IMR-90 (cell line): Measurements from ENCODE around the gene TBC1D16. TPM values are rescaled to one million over a fixed set of nuclear protein-coding genes. Genes with fewer than 3 reads are reported as not detected.

Experiments
- ATAC-seq: fragments of 200-7000 bp; cut with Tn5 transposase; 2 replicates; pipeline ENCODE4 v1.9.1; 2020; ENCODE audit warnings: low read depth, mild to moderate bottlenecking, moderate library complexity
- BruUV-seq: library from RNA; stranded (reverse); fragments of 400-500 nt; replicated peaks from 2 replicates; lab custom pipeline; 2021; lab: Mats Ljungman, UMichigan
- CTCF ChIA-PET: fragments of 300-600 bp; formaldehyde crosslinking; extraction: SDS; loops from one replicate; lab custom pipeline; 2021; ENCODE audit warnings: antibody characterized with exemption; lab: Yijun Ruan, JAX
- POLR2A ChIA-PET: fragments of 300-600 bp; sonication (Branson Sonifier 250); formaldehyde crosslinking; loops from one replicate; lab custom pipeline; 2022; ENCODE audit warnings: antibody characterized with exemption; ENCODE audit not compliant: unreplicated experiment; lab: Charles Lee
- DNase-seq: peaks from one replicate; pipeline ENCODE4 v3.0.0; 2013
- H2AFZ ChIP-seq: replicated peaks from 2 replicates; pipeline ENCODE3; 2013; ENCODE audit warnings: low read length, mild to moderate bottlenecking; ENCODE audit not compliant: poor library complexity
- H2AK5ac ChIP-seq: 2 replicates; pipeline ENCODE4 v1.6.1; 2013; ENCODE audit warnings: low read depth, low read length, inconsistent platforms
- H2AK9ac ChIP-seq: replicated peaks from 2 replicates; pipeline ENCODE3; 2013; ENCODE audit warnings: mild to moderate bottlenecking, low read depth, low read length, moderate library complexity; ENCODE audit not compliant: poor library complexity
- H2BK120ac ChIP-seq: 2 replicates; pipeline ENCODE4 v1.6.1; 2013; ENCODE audit warnings: low read depth, low read length, inconsistent platforms
- H2BK15ac ChIP-seq: 3 replicates; pipeline ENCODE4 v1.6.1; 2013; ENCODE audit warnings: low read depth, low read length, inconsistent platforms
- H2BK20ac ChIP-seq: 2 replicates; pipeline ENCODE4 v1.6.1; 2013; ENCODE audit warnings: low read depth, mild to moderate bottlenecking, inconsistent platforms, low read length, moderate library complexity
- H2BK5ac ChIP-seq: 2 replicates; pipeline ENCODE4 v1.6.1; 2013; ENCODE audit warnings: mild to moderate bottlenecking, low read depth, low read length, inconsistent platforms; ENCODE audit not compliant: poor library complexity, severe bottlenecking
- H3K14ac ChIP-seq: replicated peaks from 2 replicates; pipeline ENCODE4 v1.6.1; 2013; ENCODE audit warnings: low read depth, low read length, inconsistent platforms
- H3K18ac ChIP-seq: 2 replicates; pipeline ENCODE4 v1.6.1; 2013; ENCODE audit warnings: low read depth, low read length, control low read depth
- H3K23ac ChIP-seq: 2 replicates; pipeline ENCODE4 v1.6.1; 2013; ENCODE audit warnings: low read depth, low read length, inconsistent platforms
- H3K27ac ChIP-seq: 2 replicates; pipeline ENCODE4 v1.5.1; 2013; ENCODE audit warnings: mild to moderate bottlenecking, control low read depth, low read length; ENCODE audit not compliant: insufficient read depth
- H3K27me3 ChIP-seq: 2 replicates; pipeline ENCODE4 v1.6.1; 2013; ENCODE audit warnings: low read length; ENCODE audit not compliant: control insufficient read depth, insufficient read depth
- H3K36me3 ChIP-seq: 2 replicates; pipeline ENCODE4 v1.6.1; 2013; ENCODE audit warnings: low read length, mixed read lengths; ENCODE audit not compliant: control insufficient read depth, insufficient read depth
- H3K4ac ChIP-seq: 2 replicates; pipeline ENCODE4 v1.6.1; 2013; ENCODE audit warnings: low read depth, low read length, inconsistent platforms
- H3K4me1 ChIP-seq: 2 replicates; pipeline ENCODE4 v1.6.1; 2013; ENCODE audit warnings: low read length, mixed read lengths; ENCODE audit not compliant: control insufficient read depth, insufficient read depth
- H3K4me2 ChIP-seq: 2 replicates; pipeline ENCODE4 v1.6.1; 2013; ENCODE audit warnings: low read depth, mild to moderate bottlenecking, control low read depth, low read length, moderate library complexity
- H3K4me3 ChIP-seq: 2 replicates; pipeline ENCODE4 v1.5.1; 2013; ENCODE audit warnings: low read depth, mild to moderate bottlenecking, control low read depth, low read length, moderate library complexity; ENCODE audit not compliant: insufficient read depth
- H3K56ac ChIP-seq: 2 replicates; pipeline ENCODE4 v1.6.1; 2013; ENCODE audit warnings: low read length, inconsistent platforms; ENCODE audit not compliant: insufficient read depth; ENCODE audit errors: extremely low read depth
- H3K79me1 ChIP-seq, 2 experiments: 2 replicates each; pipeline ENCODE4 v1.6.1; 2013; ENCODE audit warnings: low read length in 2 of 2, inconsistent platforms in 1 of 2, low read depth in 1 of 2
- H3K9ac ChIP-seq: 2 replicates; pipeline ENCODE4 v1.6.1; 2013; ENCODE audit warnings: low read depth, low read length, control low read depth
- H3K9me1 ChIP-seq: 2 replicates; pipeline ENCODE4 v1.6.1; 2013; ENCODE audit warnings: low read length, inconsistent platforms; ENCODE audit not compliant: insufficient read depth
- H3K9me3 ChIP-seq: 2 replicates; pipeline ENCODE4 v1.6.1; 2013; ENCODE audit warnings: low read length; ENCODE audit not compliant: control insufficient read depth, insufficient read depth
- H4K20me1 ChIP-seq: 2 replicates; pipeline ENCODE4 v1.6.1; 2013; ENCODE audit warnings: low read length, inconsistent platforms; ENCODE audit not compliant: insufficient read depth
- H4K5ac ChIP-seq: 2 replicates; pipeline ENCODE4 v1.6.1; 2013; ENCODE audit warnings: mild to moderate bottlenecking, low read depth, low read length, control low read depth
- H4K8ac ChIP-seq, 2 experiments: 2 replicates each; pipeline ENCODE4 v1.6.1; 2013; ENCODE audit warnings: low read depth in 2 of 2, low read length in 2 of 2, control low read depth in 1 of 2, inconsistent platforms in 1 of 2
- H4K91ac ChIP-seq: 2 replicates; pipeline ENCODE4 v1.6.1; 2013; ENCODE audit warnings: low read depth, low read length, inconsistent platforms; ENCODE audit not compliant: insufficient read depth
- BHLHE40 ChIP-seq: fragments of 150-350 bp; IDR thresholded peaks from 2 replicates; pipeline ENCODE4 v1.6.1; 2016; ENCODE audit warnings: mild to moderate bottlenecking, low read depth, low read length
- CHD1 ChIP-seq: IDR thresholded peaks from 2 replicates; pipeline ENCODE4 v1.6.1; 2012; ENCODE audit warnings: low read depth, low read length, improper control_type of control experiment
- CTCF ChIP-seq: conservative IDR thresholded peaks from 2 replicates; pipeline ENCODE4 v1.5.1; 2012; ENCODE audit warnings: mild to moderate bottlenecking, low read depth, low read length, improper control_type of control experiment
- FOS ChIP-seq: fragments of 150-350 bp; IDR thresholded peaks from 2 replicates; pipeline ENCODE4 v1.6.1; 2016; ENCODE audit warnings: low read depth, low read length
- MAFK ChIP-seq: IDR thresholded peaks from 2 replicates; pipeline ENCODE4 v1.6.1; 2012; ENCODE audit warnings: low read depth, low read length, improper control_type of control experiment
- NFE2L2 ChIP-seq: fragments of 150-350 bp; IDR thresholded peaks from 2 replicates; pipeline ENCODE4 v1.6.1; 2016; ENCODE audit warnings: low read depth, mild to moderate bottlenecking, low read length
- POLR2A ChIP-seq: IDR thresholded peaks from 2 replicates; pipeline ENCODE4 v1.6.1; 2012; ENCODE audit warnings: mild to moderate bottlenecking, low read depth, low read length
- RAD21 ChIP-seq: IDR thresholded peaks from 2 replicates; pipeline ENCODE4 v1.6.1; 2012; ENCODE audit warnings: low read length, improper control_type of control experiment
- RCOR1 ChIP-seq: IDR thresholded peaks from 2 replicates; pipeline ENCODE4 v1.6.1; 2012; ENCODE audit warnings: mild to moderate bottlenecking, low read length, improper control_type of control experiment; ENCODE audit not compliant: insufficient replicate concordance
- USF2 ChIP-seq: fragments of 150-350 bp; IDR thresholded peaks from 2 replicates; pipeline ENCODE4 v1.6.1; 2017; ENCODE audit warnings: mild to moderate bottlenecking, antibody characterized with exemption, low read length, low read depth
- WGBS, 2 experiments: methylation state at CpG; one replicate each; pipeline versions ENCODE4 v1.1.5 to v1.1.7; 2013; ENCODE audit warnings: missing lambda C conversion rate in 2 of 2; ENCODE audit not compliant: insufficient read length in 1 of 2; ENCODE audit errors: extremely low coverage in 2 of 2; 5-methylcytosine and 5-hydroxymethylcytosine counted together
- dilution Hi-C: fragments of 300-500 bp; cut with HindIII; formaldehyde crosslinking; loops from one replicate; pipeline ENCODE4 v1.14.3; 2018; ENCODE audit warnings: low sequenced_read_pairs; ENCODE audit not compliant: unreplicated experiment
- in situ Hi-C: fragments of 300-500 bp; cut with MboI; formaldehyde crosslinking; loops from 3 replicates; pipeline ENCODE4 v1.14.3; 2019; ENCODE audit warnings: low sequenced_read_pairs, inconsistent platforms, mixed read lengths
- intact Hi-C: fragments of 100-400 bp; cut with micrococcal nuclease; formaldehyde crosslinking; loops from 2 replicates; pipeline ENCODE4 v1.10.0; 2022
- polyA plus RNA-seq, 3 experiments: library from polyadenylated mRNA; depleted of rRNA; stranded (reverse); fragments of >200 nt; gene quantifications; 2 replicates each; pipeline ENCODE4 v1.2.3, GENCODE V29; 2012; ENCODE audit warnings: low replicate concordance in 1 of 3
- total RNA-seq: library from RNA; depleted of rRNA; stranded (reverse); fragments of >200 nt; gene quantifications from 2 replicates; pipeline ENCODE4 v1.2.3, GENCODE V29; 2012

TBC1D16 gene
- total and polyA plus RNA-seq, 2 of the 4 experiments (the other 2 are of a cell fraction) = 10.1 to 16.7 TPM

GRCh38 chr17:79956853-79957252, 78.8 kb downstream of the TBC1D16 start:
- TF ChIP-seq MAFK (no peak), NFE2L2 (no peak), CTCF (no peak), CHD1 (no peak), FOS (no peak), RCOR1 (no peak), USF2 (no peak), BHLHE40 (no peak), RAD21 (no peak), POLR2A (no peak)
- DNase-seq (no peak), ATAC-seq (no peak)
- Histone ChIP-seq H3K56ac (no peak overlapping the region), H3K18ac (no peak overlapping the region), H2BK120ac (no peak overlapping the region), H2AK9ac (no peak overlapping the region), H3K4me2 (no peak overlapping the region), H3K4me1 (peaks cover 7% of the 10 kb centered on the region), H3K23ac (no peak overlapping the region), H2AK5ac (no peak overlapping the region), H3K36me3 (no peaks in the 10 kb centered on the region), H4K5ac (no peak overlapping the region), H4K20me1 (peaks cover 20% of the 10 kb centered on the region), H2BK5ac (no peak overlapping the region), H3K27ac (no peak overlapping the region), H3K9ac (no peak overlapping the region), H3K4ac (no peak overlapping the region), H3K79me1 (peaks cover 21 to 26% of the 10 kb centered on the region in 2 experiments), H3K14ac (no peak overlapping the region), H4K91ac (no peak overlapping the region), H3K9me3 (peaks cover 2% of the 10 kb centered on the region; the same call in 1 of the 2 replicates), H4K8ac (no peak overlapping the region), H2BK15ac (no peak overlapping the region), H3K9me1 (0 out of 2 replicates have a peak, but pooled peaks cover 3% of the 10 kb centered on the region), H2AFZ (no peak overlapping the region), H2BK20ac (no peak overlapping the region), H3K4me3 (no peak overlapping the region), H3K27me3 (no peaks in the 10 kb centered on the region)
- dilution Hi-C loops = no loop called here
- no TSS peak for BruUV-seq
- intact Hi-C loops = no loop called here
- ChIA-PET CTCF (no interaction called here), POLR2A (no interaction called here)
- in situ Hi-C loops = no loop called here
- WGBS, 2 experiments = no CpG with 5 or more reads among the region's 6 CpGs
